Central memory CD8-positive, alpha-beta T cell (primary cell): Measurements from ENCODE around the gene DUSP11.
"Not testable (repeated sequence)": the region's sequence is repeated elsewhere in the genome, so short reads cannot be mapped to it uniquely, and the experiment has no call there.

Source experiments
- ATAC-seq: fragments of 150-1000 bp; cut with Tn5 transposase; replicated peaks from 2 replicates; pipeline ENCODE4 v1.10.0; 2022; ENCODE audit warnings: mild to moderate bottlenecking, moderate FRiP score, moderate number of reproducible peaks; ENCODE audit not compliant: poor library complexity, severe bottlenecking; ENCODE audit errors: extremely low read depth
- DNase-seq, 2 donors: peaks; one replicate each; pipeline ENCODE4 v3.0.0; 2021; ENCODE audit warnings: low spot score in 2 of 2
- H3K27ac Mint-ChIP-seq: one replicate; pipeline ENCODE4 v1.8.0; 2022; ENCODE audit warnings: low read depth, mild to moderate bottlenecking, moderate library complexity, mixed read lengths
- H3K27me3 Mint-ChIP-seq: one replicate; pipeline ENCODE4 v1.8.0; 2022; ENCODE audit warnings: mixed read lengths
- H3K36me3 Mint-ChIP-seq: one replicate; pipeline ENCODE4 v1.8.0; 2022; ENCODE audit warnings: mild to moderate bottlenecking, moderate library complexity, mixed read lengths; ENCODE audit not compliant: insufficient read depth
- H3K4me1 Mint-ChIP-seq: one replicate; pipeline ENCODE4 v1.8.0; 2022; ENCODE audit warnings: mixed read lengths
- H3K4me3 Mint-ChIP-seq: one replicate; pipeline ENCODE4 v1.8.0; 2022; ENCODE audit warnings: mild to moderate bottlenecking, moderate library complexity, mixed read lengths
- H3K9me3 Mint-ChIP-seq: one replicate; pipeline ENCODE4 v1.8.0; 2022; ENCODE audit warnings: mixed read lengths

The DUSP11 gene

GRCh38 chr2:73730810-73731209 is 49.1 kb downstream of the DUSP11 start:
- DNase-seq = no peak
- Mint-ChIP-seq H3K4me3 (no peak overlapping the region), H3K27me3 (no peaks in the 10 kb centered on the region), H3K9me3 (no peaks in the 10 kb centered on the region), H3K4me1 (no peaks in the 10 kb centered on the region), H3K27ac (no peak overlapping the region), H3K36me3 (peaks cover 38% of the 10 kb centered on the region)
- no peak for ATAC-seq

DNA sequence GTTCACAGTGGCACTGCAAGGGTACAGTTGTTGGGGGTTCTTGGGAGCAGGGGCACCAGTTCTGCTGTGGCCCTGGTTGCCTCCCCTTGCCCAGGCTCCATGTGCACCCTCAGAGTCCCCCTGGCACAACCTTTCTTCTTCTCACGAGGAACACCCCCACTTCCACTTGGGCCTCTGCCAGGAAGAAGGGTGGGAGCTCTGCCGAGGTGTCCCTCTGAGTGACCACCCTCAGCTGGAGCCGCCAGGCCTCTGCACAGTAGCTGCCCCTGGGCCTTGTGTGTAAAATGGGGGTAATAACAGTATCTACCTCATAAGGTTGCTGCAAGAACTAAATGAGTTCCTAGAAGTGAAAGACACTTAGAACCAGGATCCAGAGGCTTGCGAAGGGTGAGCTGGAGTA is 51.2 kb downstream of the DUSP11 start:
- no peak for ATAC-seq
- no peaks in the 10 kb centered on the region for H3K4me1 Mint-ChIP-seq

DNA sequence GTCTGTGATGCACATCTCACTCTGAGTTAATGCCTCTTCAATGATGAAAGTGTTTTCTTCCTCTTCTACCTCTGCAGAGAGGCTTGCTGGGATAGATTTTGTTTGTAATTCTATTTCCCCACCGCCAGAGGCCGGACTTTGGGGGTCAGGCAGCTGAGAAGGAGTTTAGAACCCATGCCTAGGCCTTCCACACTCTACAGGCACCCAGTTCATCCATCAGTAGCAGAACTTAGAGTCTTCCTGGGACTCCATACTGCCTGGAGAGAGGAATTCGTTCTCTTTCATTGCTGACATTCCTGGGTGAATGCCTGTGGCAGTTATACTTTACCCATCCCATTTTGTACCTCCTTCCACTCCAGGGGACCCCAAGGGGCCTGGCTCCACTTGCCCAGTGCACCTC is 51.9 kb downstream of the DUSP11 start:
- H3K4me1 Mint-ChIP-seq = no peaks in the 10 kb centered on the region
- H3K4me3 Mint-ChIP-seq = no peak overlapping the region
- DNase-seq = no peak

More for the DNA sequence above, 51.2 kb downstream of the DUSP11 start:
- no peak for DNase-seq
- no peaks in the 10 kb centered on the region for H3K27me3 Mint-ChIP-seq
- peaks cover 32% of the 10 kb centered on the region for H3K36me3 Mint-ChIP-seq
- H3K27ac Mint-ChIP-seq = no peak overlapping the region
- no peaks in the 10 kb centered on the region for H3K9me3 Mint-ChIP-seq
- no peak overlapping the region for H3K4me3 Mint-ChIP-seq

GRCh38 chr2:73726657-73727056 is 53.2 kb downstream of the DUSP11 start:
- H3K9me3 Mint-ChIP-seq, H3K4me1 Mint-ChIP-seq, H3K27ac Mint-ChIP-seq, ATAC-seq, H3K4me3 Mint-ChIP-seq, H3K27me3 Mint-ChIP-seq, DNase-seq: not testable (repeated sequence)
- H3K36me3 Mint-ChIP-seq = peaks cover 21% of the 10 kb centered on the region

More for the DNA sequence above, 51.9 kb downstream of the DUSP11 start:
- Mint-ChIP-seq H3K36me3 (peaks cover 27% of the 10 kb centered on the region), H3K27ac (no peak overlapping the region), H3K9me3 (no peaks in the 10 kb centered on the region), H3K27me3 (no peaks in the 10 kb centered on the region)
- no peak for ATAC-seq

- no peaks in the 10 kb centered on the region for H3K36me3 Mint-ChIP-seq
- peaks cover 34% of the 10 kb centered on the region for H3K27me3 Mint-ChIP-seq
- H3K4me1 Mint-ChIP-seq = peaks cover 5% of the 10 kb centered on the region
- H3K27ac Mint-ChIP-seq = no peak overlapping the region
- ATAC-seq (no peak), DNase-seq (no peak)
- H3K4me3 Mint-ChIP-seq = no peak overlapping the region
- no peaks in the 10 kb centered on the region for H3K9me3 Mint-ChIP-seq
Measured at GRCh38 chr2:73718851-73719621, 60.9 kb downstream of the DUSP11 start.

GRCh38 chr2:73718421-73718820 is 61.5 kb downstream of the DUSP11 start:
- peaks cover 5% of the 10 kb centered on the region for H3K9me3 Mint-ChIP-seq
- DNase-seq = no peak
- peaks cover 5% of the 10 kb centered on the region for H3K4me1 Mint-ChIP-seq
- H3K36me3 Mint-ChIP-seq = no peaks in the 10 kb centered on the region
- no peak for ATAC-seq
- H3K27ac Mint-ChIP-seq = no peak overlapping the region
- no peak overlapping the region for H3K4me3 Mint-ChIP-seq
- peaks cover 40% of the 10 kb centered on the region for H3K27me3 Mint-ChIP-seq

DNA sequence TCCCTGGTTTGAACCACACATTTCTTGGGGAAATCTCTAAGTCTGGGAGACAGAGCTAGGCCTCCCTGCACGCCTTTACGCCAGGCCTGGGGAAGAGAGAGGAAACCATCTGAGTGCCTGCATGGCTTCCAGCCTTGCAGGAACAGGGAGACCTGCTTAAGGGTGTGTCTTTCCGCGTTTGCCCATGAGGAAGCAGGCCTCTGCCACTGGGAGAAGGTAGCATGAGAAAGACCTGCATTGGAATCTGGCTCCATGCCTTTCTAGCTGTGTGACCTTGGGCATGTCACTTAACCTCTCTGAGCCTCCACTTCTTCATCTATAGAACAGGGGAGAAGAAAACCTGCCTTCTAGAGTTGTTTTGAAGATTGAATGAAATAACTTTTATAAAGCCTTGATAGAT is 62.2 kb downstream of the DUSP11 start:
- ATAC-seq = not testable (repeated sequence)

DNA sequence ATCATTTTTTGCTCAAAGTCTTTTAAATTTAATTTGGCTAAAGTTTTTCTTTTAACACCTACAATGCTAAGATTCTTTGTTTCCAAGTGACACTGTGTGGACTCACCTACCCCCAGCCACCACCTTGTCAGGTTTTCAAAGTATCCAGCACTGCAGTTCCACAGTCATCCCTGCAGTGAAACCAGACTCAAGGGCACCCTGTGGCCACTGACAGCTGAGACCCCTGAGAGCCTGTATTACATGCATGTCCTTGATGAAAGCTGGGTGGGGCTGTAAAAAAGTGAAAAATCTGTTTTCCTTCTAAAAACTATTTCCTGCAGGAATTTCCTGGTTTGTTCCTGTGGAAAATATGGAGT is 62.7 kb downstream of the DUSP11 start:
- H3K27me3 Mint-ChIP-seq = peaks cover 44% of the 10 kb centered on the region
- no peak overlapping the region for H3K27ac Mint-ChIP-seq
- no peaks in the 10 kb centered on the region for H3K36me3 Mint-ChIP-seq
- ATAC-seq (no peak), DNase-seq (no peak)
- no peak overlapping the region for H3K4me3 Mint-ChIP-seq
- H3K9me3 Mint-ChIP-seq = peaks cover 5% of the 10 kb centered on the region
- peaks cover 5% of the 10 kb centered on the region for H3K4me1 Mint-ChIP-seq

More for the DNA sequence above, 62.2 kb downstream of the DUSP11 start:
- H3K27me3 Mint-ChIP-seq = peaks cover 43% of the 10 kb centered on the region
- not testable (repeated sequence) for H3K27ac Mint-ChIP-seq, H3K4me3 Mint-ChIP-seq, H3K36me3 Mint-ChIP-seq, DNase-seq, H3K4me1 Mint-ChIP-seq, H3K9me3 Mint-ChIP-seq

DNA sequence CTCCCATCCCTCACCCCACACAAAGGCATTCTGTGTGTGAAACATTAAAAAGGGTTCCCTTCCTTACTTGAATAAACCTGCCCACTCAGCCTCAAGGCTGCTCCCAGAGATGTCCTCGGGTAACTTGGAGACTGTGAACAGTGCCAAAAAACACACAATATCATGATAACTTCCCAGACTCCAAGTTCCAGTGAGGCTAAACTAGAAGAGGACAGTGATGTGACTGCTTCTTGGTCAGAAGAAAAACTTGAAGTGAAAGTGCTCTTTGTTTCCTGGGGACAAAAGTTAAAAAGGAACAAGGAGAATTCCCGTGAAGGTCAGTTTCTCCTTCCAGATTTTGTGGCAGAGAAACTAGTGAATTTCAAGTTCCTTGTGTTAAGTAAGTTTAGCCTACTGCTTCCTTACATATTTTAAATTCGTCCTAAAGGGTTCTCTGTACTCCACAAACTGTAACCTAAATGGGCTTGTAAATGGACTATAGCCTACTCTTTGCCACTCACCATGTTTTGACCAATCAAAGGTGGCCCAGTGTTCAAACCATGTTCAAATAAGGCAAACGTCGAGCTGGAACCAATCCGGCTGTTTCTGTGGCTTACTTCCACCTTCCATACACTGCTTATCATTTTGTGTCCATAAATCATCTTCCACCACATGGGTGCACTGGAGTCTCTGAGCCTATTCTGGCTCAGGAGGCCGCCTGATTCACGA is 63.2 kb downstream of the DUSP11 start:
- Mint-ChIP-seq H3K36me3 (no peaks in the 10 kb centered on the region), H3K4me1 (peaks cover 5% of the 10 kb centered on the region), H3K27ac (no peak overlapping the region), H3K4me3 (no peak overlapping the region), H3K27me3 (peaks cover 49% of the 10 kb centered on the region), H3K9me3 (peaks cover 5% of the 10 kb centered on the region)
- no peak for ATAC-seq
- no peak for DNase-seq

- ATAC-seq (no peak), DNase-seq (no peak)
- Mint-ChIP-seq H3K4me1 (peaks cover 5% of the 10 kb centered on the region), H3K4me3 (no peak overlapping the region), H3K27ac (no peak overlapping the region), H3K36me3 (no peaks in the 10 kb centered on the region), H3K9me3 (peaks cover 11% of the 10 kb centered on the region), H3K27me3 (peaks cover 75% of the 10 kb centered on the region)
Measured at GRCh38 chr2:73714091-73714490, 65.8 kb downstream of the DUSP11 start.
